Brain microvascular endothelial cell (primary cell): ENCODE data around the gene KLHL26.

Source experiments
- DNase-seq: peaks from one replicate; pipeline ENCODE4 v3.0.0-alpha.2; 2020
- H3K27ac ChIP-seq: fragments of 250-450 bp; sonication (Bioruptor Pico); 2 replicates; pipeline ENCODE4 v1.5.1; 2020; ENCODE audit warnings: mild to moderate bottlenecking, moderate library complexity
- H3K27me3 ChIP-seq: fragments of 250-450 bp; sonication (Bioruptor Pico); replicated peaks from 2 replicates; pipeline ENCODE4 v1.5.1; 2020; ENCODE audit warnings: mild to moderate bottlenecking
- H3K36me3 ChIP-seq: fragments of 250-450 bp; sonication (Bioruptor Pico); replicated peaks from 2 replicates; pipeline ENCODE4 v1.5.1; 2020; ENCODE audit warnings: mild to moderate bottlenecking
- H3K4me3 ChIP-seq: 2 replicates; pipeline ENCODE4 v1.5.1; 2011; ENCODE audit warnings: low read depth, mild to moderate bottlenecking, control low read depth, low read length, moderate library complexity
- CTCF ChIP-seq: IDR thresholded peaks from 2 replicates; pipeline ENCODE4 v1.5.1; 2011; ENCODE audit warnings: low read depth, mild to moderate bottlenecking, moderate library complexity, low read length, control low read depth, inconsistent platforms; ENCODE audit errors: missing control alignments
- in situ Hi-C: cut with HindIII; loops from 2 replicates; pipeline ENCODE4 v1.10.0; 2017; ENCODE audit warnings: low sequenced_read_pairs, low pct_ligation_motif_present

KLHL26 gene

GRCh38 chr19:18618236-18618635 lies 18.6 kb upstream of the KLHL26 start:
- H3K27me3 ChIP-seq, result peaks cover 21% of the 10 kb centered on the region
- no peaks in the 10 kb centered on the region for H3K36me3 ChIP-seq
- no peak overlapping the region for H3K27ac ChIP-seq
- in situ Hi-C loops, result no loop called here
- TF ChIP-seq CTCF, result no peak
- no peak overlapping the region for H3K4me3 ChIP-seq
- no peak for DNase-seq

GRCh38 chr19:18620311-18620710 lies 16.5 kb upstream of the KLHL26 start:
- in situ Hi-C loops, result no loop called here
- TF ChIP-seq CTCF, result no peak
- peaks cover 2% of the 10 kb centered on the region for H3K27me3 ChIP-seq

GRCh38 chr19:18620902-18621301 lies 15.9 kb upstream of the KLHL26 start:
- in situ Hi-C loops, result no loop called here
- Histone ChIP-seq H3K27me3 (no peaks in the 10 kb centered on the region), H3K36me3 (no peaks in the 10 kb centered on the region), H3K4me3 (no peak overlapping the region), H3K27ac (no peak overlapping the region)
- no peak for DNase-seq
- TF ChIP-seq CTCF, result no peak

More at GRCh38 chr19:18620311-18620710, 16.5 kb upstream of the KLHL26 start:
- Histone ChIP-seq H3K4me3 (no peak overlapping the region), H3K27ac (no peak overlapping the region), H3K36me3 (no peaks in the 10 kb centered on the region)
- no peak for DNase-seq

GRCh38 chr19:18626906-18627305 lies 9.9 kb upstream of the KLHL26 start:
- Histone ChIP-seq H3K27me3 (no peaks in the 10 kb centered on the region), H3K27ac (no peak overlapping the region), H3K36me3 (no peaks in the 10 kb centered on the region), H3K4me3 (no peak overlapping the region)
- no peak for DNase-seq
- in situ Hi-C loops, result no loop called here
- TF ChIP-seq CTCF, result no peak

GRCh38 chr19:18629166-18630088 lies 7.4 kb upstream of the KLHL26 start:
- TF ChIP-seq CTCF, result no peak

More at GRCh38 chr19:18629166-18630088, 7.4 kb upstream of the KLHL26 start:
- in situ Hi-C loops, result no loop called here
- Histone ChIP-seq H3K36me3 (no peaks in the 10 kb centered on the region), H3K27ac (no peak overlapping the region), H3K4me3 (no peak overlapping the region), H3K27me3 (no peaks in the 10 kb centered on the region)
- no peak for DNase-seq
